ENCODE results near the gene GALR1.
"Not testable (repeated sequence)": the region's sequence is repeated elsewhere in the genome, so short reads cannot be mapped to it uniquely, and the experiment has no call there.

The GALR1 gene

GRCh38 chr18:77250926-77251729 lies 1.5 kb downstream of the GALR1 start:
- DNase-seq, result no peak

DNA sequence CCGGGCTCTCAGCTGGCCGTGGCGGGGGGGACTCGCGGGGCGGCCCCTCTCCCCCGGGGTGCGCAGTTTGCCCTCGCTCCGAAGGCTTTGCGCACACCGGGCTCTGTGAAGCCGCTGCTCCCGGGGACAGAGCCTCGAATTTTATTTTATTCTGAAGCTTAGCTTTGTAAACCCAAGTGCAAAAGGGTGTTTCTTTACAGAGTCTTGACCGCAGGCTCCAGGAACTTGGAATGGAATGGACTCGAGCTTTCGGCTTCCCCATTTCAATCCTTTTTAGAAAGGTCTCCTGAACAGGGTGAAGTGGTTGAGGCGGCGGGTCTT lies 2.0 kb downstream of the GALR1 start:
- DNase-seq, result no peak

GRCh38 chr18:77254711-77255405 lies 5.2 kb downstream of the GALR1 start:
- DNase-seq, result no peak

DNA sequence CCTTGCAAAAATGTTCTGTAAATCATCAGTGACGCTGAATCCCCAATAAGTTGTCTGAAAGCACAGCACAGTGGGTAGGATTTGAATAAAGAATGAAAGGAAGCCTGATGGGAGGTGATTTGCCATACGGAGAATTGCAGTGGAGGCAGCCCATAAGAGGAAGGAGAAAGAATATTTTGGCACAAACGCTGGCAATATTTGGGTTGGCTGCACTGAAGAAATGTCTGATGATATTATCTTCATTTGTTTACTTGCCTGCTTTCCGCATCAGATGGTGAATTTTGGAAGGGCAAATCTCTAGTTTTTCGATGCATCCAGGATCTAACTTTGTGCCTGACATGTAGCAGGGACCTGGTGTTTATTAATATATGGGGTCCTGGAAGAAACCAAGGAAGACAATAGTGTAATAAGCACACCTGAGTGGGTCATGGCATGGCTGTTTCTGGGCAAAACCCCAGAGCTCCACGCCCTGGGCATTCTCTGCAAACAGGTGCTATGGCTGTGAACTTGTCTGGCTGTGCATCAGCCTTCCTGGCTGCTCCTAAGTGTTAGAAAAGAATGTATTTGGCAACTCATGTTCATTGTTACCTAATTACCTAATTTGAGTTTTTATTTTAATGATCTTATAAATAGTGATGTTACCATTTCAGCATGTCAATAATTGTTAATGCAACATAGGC lies 5.9 kb downstream of the GALR1 start:
- DNase-seq, result no peak

DNA sequence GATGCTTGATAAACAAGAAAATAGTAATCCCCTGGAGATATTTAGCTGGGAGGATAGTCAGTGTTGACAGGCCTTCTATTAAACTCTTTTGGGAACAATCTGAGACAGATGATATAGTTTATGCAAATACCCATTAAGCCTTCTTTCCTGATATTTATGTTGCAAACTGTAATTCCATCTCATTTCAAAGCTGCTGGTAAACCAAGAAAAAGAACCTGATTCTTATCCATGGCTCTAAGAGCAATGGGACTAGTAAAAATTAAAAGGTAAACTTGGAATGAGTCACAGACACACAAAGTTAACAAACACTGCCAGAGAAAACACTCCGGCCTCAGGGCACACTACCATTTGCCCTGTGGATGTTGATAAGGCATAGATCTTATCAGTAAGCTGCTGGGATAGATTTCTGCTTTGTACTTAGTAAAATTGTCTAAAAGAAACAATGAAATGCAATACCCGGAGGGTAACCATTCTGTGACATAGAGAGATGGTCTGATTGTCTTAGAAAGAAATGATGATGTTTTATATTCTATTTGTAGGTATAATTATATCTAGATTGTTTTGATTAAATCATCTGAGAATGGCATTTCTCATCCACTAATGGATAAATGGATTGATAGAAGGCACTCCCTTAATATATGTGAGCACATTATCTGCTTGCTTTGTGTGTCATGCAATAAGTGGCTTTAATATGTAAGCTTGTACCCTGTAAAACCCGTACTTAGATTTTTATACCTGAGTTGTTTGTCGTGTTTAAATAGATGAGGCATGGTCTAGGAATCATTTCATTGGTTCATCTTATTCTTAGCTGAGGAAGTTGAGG lies 13.2 kb downstream of the GALR1 start:
- DNase-seq, result no peak

DNA sequence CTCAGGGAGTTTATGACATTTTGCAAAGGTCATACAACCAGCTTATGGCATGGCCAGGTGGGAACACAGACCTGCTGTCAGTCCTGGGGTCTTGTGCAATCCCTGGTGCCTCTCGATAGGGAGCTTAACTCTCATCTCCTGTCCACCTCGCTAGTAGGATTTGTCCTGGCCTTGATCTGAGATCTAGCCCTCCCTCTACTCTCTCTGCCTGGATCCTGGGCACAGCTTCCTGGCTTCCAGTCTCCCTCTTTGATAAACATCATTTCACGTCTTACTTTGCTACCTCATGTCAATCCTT lies 13.8 kb downstream of the GALR1 start:
- DNase-seq, result no peak

DNA sequence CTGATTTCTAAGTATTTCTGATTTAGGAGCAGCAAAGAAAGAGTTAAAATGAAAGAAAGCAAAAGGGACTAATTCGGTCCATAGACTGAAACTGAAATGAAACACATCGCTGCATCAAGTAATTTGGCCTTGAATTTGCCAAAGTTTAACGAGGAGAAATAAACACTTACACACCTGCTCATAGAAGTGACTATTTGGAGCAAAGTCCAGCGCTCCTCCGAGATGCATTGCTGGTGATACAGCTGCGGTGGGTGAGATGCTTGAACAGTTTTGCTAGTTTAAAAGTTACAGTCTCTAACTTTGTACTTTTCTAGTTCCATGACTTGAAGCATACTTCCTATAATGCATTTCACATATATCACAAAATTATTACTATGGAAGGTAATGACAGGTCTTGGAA lies 18.3 kb downstream of the GALR1 start:
- DNase-seq, result no peak

DNA sequence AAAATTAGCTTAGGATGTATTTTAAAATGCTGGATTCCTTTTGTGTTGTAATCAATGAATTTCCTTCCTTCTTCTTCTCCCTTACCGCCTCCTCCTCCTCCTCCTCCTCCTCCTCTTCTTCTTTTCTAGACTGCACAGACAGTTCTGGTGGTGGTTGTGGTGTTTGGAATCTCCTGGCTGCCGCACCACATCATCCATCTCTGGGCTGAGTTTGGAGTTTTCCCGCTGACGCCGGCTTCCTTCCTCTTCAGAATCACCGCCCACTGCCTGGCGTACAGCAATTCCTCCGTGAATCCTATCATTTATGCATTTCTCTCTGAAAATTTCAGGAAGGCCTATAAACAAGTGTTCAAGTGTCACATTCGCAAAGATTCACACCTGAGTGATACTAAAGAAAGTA lies 18.8 kb downstream of the GALR1 start:
- DNase-seq, result no peak

GRCh38 chr18:77271576-77272481 lies 22.2 kb downstream of the GALR1 start:
- no peak for DNase-seq

DNA sequence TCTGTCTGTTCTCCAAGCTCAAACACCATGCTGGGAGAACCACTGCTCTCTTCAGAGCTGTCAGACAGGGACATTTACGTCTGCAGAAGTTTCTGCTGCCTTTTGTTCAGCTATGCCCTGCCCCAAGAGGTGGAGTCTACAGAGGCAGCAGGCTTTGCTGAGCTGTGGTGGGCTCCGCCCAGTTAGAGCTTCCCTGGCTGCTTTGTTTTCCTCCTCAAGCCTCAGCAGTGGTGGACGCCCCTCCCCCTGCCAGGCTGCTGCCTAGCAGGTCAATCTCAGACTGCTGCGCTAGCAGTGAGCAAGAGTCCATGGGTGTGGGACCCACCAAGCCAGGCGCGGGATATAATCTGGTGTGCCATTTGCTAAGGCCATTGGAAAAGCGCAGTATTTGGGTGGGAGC lies 41.2 kb downstream of the GALR1 start:
- DNase-seq, result not testable (repeated sequence)

GRCh38 chr18:77298172-77298571 lies 48.5 kb downstream of the GALR1 start:
- DNase-seq, result no peak

DNA sequence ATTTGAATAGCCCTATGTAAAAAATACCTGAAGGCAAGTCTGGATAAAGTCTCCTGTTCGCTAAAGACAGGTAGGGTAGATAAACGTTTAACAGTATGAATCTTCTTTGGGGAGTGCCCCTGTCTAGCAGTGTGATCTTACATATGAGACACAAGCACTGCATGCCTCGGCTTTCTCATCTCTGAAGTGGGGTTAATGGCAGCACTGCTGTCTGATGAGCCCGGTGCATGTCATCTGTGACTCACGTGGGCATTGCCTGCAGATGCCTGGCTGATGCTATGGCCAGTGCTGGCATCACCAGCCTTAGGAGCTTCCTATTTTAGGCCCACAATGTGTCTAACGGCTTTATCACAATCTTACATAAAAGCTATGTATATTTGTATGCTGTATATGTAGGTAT lies 50.1 kb downstream of the GALR1 start:
- DNase-seq, result no peak

DNA sequence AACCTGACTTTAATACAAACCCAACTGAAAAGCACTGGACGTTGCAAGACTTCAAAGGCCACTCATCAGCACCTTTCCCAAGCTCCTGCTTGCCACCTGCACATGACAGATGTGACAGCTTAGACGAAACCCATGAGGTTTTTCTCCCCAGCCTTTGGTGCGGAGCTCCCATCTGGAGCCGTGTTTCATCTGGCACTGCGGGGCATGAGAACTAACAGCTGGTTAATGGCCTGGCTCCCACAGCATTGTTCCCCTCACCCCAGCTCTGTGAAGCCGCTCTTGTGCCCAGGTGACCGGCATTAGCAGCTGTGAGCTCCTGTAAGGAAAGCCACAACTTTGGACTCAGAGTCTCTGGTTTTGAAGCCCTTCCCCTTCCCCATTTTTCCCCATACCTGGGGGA lies 50.9 kb downstream of the GALR1 start:
- no peak for DNase-seq

GRCh38 chr18:77304268-77304667 lies 54.6 kb downstream of the GALR1 start:
- DNase-seq, result no peak

DNA sequence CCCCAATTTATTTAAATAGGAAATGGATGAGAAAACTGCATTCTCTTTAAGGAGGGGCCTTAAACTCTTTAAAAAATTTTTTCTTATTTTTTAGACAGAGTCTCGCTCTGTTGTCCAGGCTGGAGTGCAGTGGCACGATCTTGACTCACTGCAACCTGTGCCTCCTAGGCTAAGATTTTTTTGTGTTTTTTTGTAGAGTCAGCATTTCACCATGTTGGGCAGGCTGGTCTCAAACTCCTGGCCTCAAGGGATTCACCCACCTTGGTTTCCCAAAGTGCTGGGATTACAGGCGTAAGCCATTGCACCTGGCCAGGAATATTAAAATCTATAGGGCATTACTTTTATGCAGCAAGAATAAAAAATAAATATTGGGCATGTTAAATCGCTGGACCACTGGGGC lies 56.0 kb downstream of the GALR1 start:
- no peak for DNase-seq

- no peak for DNase-seq
Measured at GRCh38 chr18:77308216-77308615, 58.6 kb downstream of the GALR1 start.

- DNase-seq, result no peak
Measured at GRCh38 chr18:77314511-77314910, 64.9 kb downstream of the GALR1 start.

- no peak for DNase-seq
Measured at GRCh38 chr18:77314952-77315351, 65.3 kb downstream of the GALR1 start.

DNA sequence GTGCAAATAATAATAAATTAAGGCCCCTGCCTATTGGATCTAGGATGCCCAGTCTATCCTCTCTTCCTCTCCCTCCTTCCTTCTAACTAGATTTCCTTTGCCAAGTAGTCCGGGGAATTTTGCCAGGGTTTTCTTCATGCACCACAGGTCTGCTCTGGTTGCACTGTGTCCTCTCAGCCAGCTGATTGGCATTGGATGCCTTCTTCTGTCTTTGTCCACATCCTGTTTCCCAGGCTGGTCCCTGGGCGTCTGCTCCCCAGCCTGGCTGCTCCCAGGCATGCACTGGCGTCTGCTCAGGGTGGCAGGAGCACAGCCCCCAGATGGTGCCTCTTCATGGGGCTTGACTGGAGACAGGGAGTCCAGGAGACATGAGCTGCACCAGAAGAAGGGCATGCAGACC lies 66.4 kb downstream of the GALR1 start:
- no peak for DNase-seq

DNA sequence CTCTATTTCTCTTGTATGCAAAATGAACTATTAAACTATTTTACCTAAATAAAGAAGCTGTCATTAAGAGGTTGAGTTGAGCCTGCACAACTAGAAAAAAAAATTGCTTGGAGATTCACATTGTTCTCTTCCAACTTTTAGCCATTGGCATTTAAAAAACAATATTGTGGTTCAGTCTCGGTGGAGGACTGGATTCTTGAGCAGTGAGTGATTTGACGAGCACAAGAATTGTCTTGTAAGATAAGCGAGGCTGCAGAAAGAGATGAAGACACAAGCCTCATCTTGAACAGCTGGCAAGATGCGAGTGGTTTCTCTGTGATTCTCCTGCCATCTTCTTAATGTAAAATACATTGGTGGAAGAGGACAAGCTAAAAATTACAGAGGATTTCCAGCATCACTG lies 67.0 kb downstream of the GALR1 start:
- DNase-seq, result no peak

DNA sequence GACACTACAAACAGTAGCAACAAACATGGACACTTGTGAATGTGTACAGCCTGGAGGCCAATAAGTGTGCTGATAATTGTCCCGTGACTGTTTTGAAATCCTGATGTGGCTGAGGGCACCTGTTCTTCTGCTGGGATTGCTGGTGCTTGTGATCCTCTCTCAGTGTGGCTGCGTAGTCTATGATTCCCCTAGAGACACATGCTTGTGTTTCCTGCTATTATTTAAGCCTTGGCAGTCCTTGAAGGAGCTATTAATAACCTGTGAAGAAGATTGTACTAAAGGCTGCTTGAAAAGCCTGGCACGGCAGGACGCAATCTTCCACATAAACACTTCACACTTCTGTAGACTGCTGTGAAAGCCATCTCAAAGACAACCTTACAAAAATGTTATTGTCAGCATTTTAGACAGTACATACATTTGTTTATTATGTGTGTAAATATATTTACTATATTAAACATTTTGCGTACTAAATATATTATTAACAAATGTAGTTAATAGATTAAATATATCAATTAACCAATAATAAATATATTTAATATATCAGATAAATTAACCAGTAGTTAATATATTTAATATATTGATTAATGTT lies 71.4 kb downstream of the GALR1 start:
- no peak for DNase-seq

Data from cerebellar nuclear complex (tissue), 1 donor.